ENCODE measurements around the gene P3H2. TPM values are rescaled to one million over a fixed set of nuclear protein-coding genes. Genes with fewer than 3 reads are reported as not detected.

The P3H2 gene
- total RNA-seq, 1 donor from 2014 or later = 143 TPM

DNA sequence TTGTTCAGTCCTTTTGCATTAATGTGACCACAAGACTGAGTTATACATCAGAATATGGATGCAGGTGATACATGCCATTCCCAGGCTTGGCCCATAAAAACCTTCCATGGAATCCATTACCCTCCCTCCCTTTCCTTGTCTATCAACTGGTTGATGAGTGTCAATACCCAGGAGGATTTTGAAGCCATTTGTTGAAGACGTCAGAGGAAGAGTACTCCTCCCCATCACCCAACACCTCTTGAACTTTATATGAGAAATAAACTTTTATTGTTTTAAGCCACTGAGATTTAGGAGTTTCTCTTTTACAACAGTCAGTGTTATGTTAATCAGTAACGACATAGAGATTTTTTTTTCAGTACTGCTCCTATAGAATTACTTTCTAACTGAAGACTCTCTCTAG, 55.5 kb downstream of the P3H2 start:
- TF ChIP-seq, protein P1, sequence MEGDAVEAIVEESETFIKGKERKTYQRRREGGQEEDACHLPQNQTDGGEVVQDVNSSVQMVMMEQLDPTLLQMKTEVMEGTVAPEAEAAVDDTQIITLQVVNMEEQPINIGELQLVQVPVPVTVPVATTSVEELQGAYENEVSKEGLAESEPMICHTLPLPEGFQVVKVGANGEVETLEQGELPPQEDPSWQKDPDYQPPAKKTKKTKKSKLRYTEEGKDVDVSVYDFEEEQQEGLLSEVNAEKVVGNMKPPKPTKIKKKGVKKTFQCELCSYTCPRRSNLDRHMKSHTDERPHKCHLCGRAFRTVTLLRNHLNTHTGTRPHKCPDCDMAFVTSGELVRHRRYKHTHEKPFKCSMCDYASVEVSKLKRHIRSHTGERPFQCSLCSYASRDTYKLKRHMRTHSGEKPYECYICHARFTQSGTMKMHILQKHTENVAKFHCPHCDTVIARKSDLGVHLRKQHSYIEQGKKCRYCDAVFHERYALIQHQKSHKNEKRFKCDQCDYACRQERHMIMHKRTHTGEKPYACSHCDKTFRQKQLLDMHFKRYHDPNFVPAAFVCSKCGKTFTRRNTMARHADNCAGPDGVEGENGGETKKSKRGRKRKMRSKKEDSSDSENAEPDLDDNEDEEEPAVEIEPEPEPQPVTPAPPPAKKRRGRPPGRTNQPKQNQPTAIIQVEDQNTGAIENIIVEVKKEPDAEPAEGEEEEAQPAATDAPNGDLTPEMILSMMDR (IDR thresholded peaks at IDR 0.05) = no peak
- no peaks in the 10 kb centered on the region for H3K9me3 Mint-ChIP-seq (ENCODE audit: unreplicated experiment)
- H3K4me1 Mint-ChIP-seq (ENCODE audit: unreplicated experiment) = peaks cover 51% of the 10 kb centered on the region
- peak overlapping the region; percentile 89 for H3K27ac Mint-ChIP-seq (ENCODE audit: unreplicated experiment)
- peaks cover 14% of the 10 kb centered on the region for H3K36me3 Mint-ChIP-seq (ENCODE audit: unreplicated experiment)
- DNase-seq (ENCODE audit: extremely low spot score, unreplicated experiment) = no peak
- H3K27me3 Mint-ChIP-seq (ENCODE audit: unreplicated experiment) = no peaks in the 10 kb centered on the region
- H3K4me3 Mint-ChIP-seq (ENCODE audit: unreplicated experiment) = no peak overlapping the region

DNA sequence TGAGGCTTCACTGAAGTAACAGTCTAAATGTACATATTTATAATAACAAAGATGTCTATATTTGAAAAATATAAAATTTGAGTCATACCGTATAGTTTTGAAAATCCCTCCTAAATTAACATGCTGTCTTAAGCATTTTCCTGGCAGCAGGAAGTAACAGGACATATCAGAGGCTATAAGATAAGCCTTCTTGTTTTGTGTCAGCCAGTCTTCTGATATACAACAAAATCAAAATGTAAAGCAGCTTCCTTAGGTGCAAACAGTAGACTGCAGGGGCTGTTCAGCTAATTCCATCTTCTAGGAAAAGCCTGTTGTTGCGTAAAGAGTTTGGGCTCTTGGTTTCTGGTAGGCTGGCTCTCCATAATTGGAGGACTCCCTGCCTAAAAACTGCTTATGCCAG, 56.0 kb downstream of the P3H2 start:
- peak overlapping the region; percentile 89 for H3K27ac Mint-ChIP-seq (ENCODE audit: unreplicated experiment)
- H3K9me3 Mint-ChIP-seq (ENCODE audit: unreplicated experiment) = no peaks in the 10 kb centered on the region
- DNase-seq (ENCODE audit: extremely low spot score, unreplicated experiment) = no peak
- H3K4me3 Mint-ChIP-seq (ENCODE audit: unreplicated experiment) = no peak overlapping the region
- peaks cover 52% of the 10 kb centered on the region for H3K4me1 Mint-ChIP-seq (ENCODE audit: unreplicated experiment)
- peaks cover 14% of the 10 kb centered on the region for H3K36me3 Mint-ChIP-seq (ENCODE audit: unreplicated experiment)
- no peaks in the 10 kb centered on the region for H3K27me3 Mint-ChIP-seq (ENCODE audit: unreplicated experiment)
- TF ChIP-seq, protein P1 (IDR thresholded peaks at IDR 0.05) = no peak

DNA sequence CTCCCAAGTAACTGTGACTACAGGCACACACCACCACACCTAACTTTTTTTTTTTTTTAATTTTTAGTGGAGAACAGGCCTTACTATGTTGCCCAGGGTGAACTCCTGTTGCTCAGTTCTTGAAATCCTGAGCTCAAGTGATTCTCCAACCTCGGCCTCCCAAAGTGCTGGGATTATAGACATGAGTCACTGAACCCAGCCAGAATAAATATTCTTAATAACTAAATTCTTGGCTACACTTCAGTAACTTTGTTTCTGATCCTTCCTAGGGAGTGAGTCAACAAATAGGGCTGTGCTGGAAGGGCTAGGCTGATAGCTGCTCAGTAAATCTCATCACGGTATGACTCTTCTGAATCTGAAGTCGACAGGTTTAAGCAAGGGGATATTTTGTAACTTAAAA, 56.6 kb downstream of the P3H2 start:
- TF ChIP-seq, protein P1 (IDR thresholded peaks at IDR 0.05) = no peak
- no peaks in the 10 kb centered on the region for H3K27me3 Mint-ChIP-seq (ENCODE audit: unreplicated experiment)
- H3K9me3 Mint-ChIP-seq (ENCODE audit: unreplicated experiment) = no peaks in the 10 kb centered on the region
- H3K27ac Mint-ChIP-seq (ENCODE audit: unreplicated experiment) = peak overlapping the region; percentile 89
- no peak for DNase-seq (ENCODE audit: extremely low spot score, unreplicated experiment)
- H3K4me3 Mint-ChIP-seq (ENCODE audit: unreplicated experiment) = no peak overlapping the region
- H3K4me1 Mint-ChIP-seq (ENCODE audit: unreplicated experiment) = peaks cover 53% of the 10 kb centered on the region
- H3K36me3 Mint-ChIP-seq (ENCODE audit: unreplicated experiment) = peaks cover 8% of the 10 kb centered on the region

DNA sequence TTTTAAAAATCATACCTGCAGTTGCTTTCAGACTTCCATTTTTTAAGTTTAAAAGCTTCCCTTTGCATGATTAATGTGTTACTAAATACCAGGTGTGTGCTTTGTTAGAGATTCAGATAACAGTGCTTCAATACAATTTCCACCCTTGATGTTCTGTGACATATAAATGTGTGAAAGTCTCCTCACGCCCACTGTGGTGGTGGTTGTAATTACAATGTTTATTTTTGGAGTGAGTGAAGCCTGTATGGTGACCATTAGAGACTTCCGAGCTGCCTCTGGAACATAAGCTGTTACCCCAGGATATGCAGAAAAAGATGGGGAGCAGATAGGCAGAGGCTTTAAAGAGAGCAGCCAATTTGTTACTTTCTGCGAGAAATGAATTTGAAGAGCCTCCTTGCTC, 57.2 kb downstream of the P3H2 start:
- Mint-ChIP-seq H3K9me3 (ENCODE audit: unreplicated experiment) (no peaks in the 10 kb centered on the region), H3K36me3 (ENCODE audit: unreplicated experiment) (peaks cover 8% of the 10 kb centered on the region), H3K27me3 (ENCODE audit: unreplicated experiment) (no peaks in the 10 kb centered on the region), H3K4me3 (ENCODE audit: unreplicated experiment) (no peak overlapping the region), H3K4me1 (ENCODE audit: unreplicated experiment) (peaks cover 59% of the 10 kb centered on the region), H3K27ac (ENCODE audit: unreplicated experiment) (peak overlapping the region; percentile 78)
- DNase-seq (ENCODE audit: extremely low spot score, unreplicated experiment) = no peak
- TF ChIP-seq, protein P1 (IDR thresholded peaks at IDR 0.05) = no peak

DNA sequence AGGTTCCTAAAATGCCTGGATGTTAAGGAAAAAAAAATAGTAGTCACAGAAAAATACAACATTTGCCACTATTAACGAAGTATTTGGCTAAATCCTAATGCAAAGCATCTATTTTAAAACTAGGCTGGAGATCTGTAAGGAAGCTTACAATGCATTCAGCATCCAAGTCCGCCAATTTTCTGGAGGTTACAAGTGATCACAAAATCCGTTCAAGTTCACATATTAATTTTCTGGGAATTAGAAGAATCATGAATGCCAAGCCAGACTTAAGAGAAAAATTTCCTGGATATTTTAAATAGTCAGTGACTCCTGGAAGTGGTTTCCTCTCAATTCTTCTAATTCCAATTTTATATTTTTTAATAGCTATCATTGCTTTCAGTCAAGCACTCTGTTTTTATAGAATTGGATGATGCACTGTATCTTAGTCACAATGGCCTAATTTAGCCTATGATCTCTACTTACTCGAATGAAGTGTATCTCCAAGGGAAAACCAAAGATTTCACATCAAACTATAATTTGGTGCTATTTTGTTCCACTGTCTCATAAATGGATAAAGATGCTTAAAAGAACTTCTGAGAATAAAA, 60.4 kb downstream of the P3H2 start:
- Mint-ChIP-seq H3K27me3 (ENCODE audit: unreplicated experiment) (no peaks in the 10 kb centered on the region), H3K9me3 (ENCODE audit: unreplicated experiment) (no peaks in the 10 kb centered on the region), H3K27ac (ENCODE audit: unreplicated experiment) (peak overlapping the region; percentile 90), H3K4me1 (ENCODE audit: unreplicated experiment) (peaks cover 78% of the 10 kb centered on the region), H3K36me3 (ENCODE audit: unreplicated experiment) (peaks cover 2% of the 10 kb centered on the region), H3K4me3 (ENCODE audit: unreplicated experiment) (no peak overlapping the region)
- DNase-seq (ENCODE audit: extremely low spot score, unreplicated experiment) = no peak
- TF ChIP-seq, protein P1 (IDR thresholded peaks at IDR 0.05) = no peak
